ENCODE data around the gene PPA1.
"Not testable (repeated sequence)": the region's sequence is repeated elsewhere in the genome, so short reads cannot be mapped to it uniquely, and the experiment has no call there.

Gene PPA1

DNA sequence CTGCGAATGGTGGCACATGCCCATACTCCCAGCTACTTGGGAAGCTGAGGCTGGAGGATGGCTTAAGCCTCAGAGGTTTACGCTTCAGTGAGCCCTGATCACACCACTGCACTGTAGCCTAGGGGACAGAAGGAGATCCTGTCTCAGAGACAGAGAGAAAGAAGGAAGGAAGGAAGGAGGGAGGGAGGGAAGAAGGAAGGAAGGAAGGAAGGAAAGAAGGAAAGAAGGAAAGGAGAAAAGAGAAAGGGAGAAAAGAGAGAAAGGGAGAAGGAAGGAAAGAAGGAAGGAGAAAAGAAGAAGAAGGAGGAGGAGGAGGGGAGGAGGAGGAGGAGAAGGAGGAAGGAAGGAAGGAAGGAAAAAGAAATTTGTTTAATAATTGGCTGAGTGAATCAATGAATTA is 49.9 kb downstream of the PPA1 start:
- H3K27me3 ChIP-seq (ENCODE audit: insufficient read depth, low read length), result no peaks in the 10 kb centered on the region; the same call in 1 of the 2 replicates
- no peak overlapping the region for H3K27ac ChIP-seq (ENCODE audit: low read depth, low read length, poor library complexity, severe bottlenecking)
- H3F3A ChIP-seq (ENCODE audit: insufficient read depth, low read length), result no peaks in the 10 kb centered on the region
- no peaks in the 10 kb centered on the region for H3K9me3 ChIP-seq (ENCODE audit: low read length)
- no peak overlapping the region for H3K4me2 ChIP-seq (ENCODE audit: low read length)
- TF ChIP-seq, protein P1, sequence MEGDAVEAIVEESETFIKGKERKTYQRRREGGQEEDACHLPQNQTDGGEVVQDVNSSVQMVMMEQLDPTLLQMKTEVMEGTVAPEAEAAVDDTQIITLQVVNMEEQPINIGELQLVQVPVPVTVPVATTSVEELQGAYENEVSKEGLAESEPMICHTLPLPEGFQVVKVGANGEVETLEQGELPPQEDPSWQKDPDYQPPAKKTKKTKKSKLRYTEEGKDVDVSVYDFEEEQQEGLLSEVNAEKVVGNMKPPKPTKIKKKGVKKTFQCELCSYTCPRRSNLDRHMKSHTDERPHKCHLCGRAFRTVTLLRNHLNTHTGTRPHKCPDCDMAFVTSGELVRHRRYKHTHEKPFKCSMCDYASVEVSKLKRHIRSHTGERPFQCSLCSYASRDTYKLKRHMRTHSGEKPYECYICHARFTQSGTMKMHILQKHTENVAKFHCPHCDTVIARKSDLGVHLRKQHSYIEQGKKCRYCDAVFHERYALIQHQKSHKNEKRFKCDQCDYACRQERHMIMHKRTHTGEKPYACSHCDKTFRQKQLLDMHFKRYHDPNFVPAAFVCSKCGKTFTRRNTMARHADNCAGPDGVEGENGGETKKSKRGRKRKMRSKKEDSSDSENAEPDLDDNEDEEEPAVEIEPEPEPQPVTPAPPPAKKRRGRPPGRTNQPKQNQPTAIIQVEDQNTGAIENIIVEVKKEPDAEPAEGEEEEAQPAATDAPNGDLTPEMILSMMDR (IDR thresholded peaks at IDR 0.05; ENCODE audit: low read length), result no peak
- no peak for TF ChIP-seq EZH2 (IDR thresholded peaks at IDR 0.05; ENCODE audit: borderline replicate concordance, low read length)
- H3K4me3 ChIP-seq (ENCODE audit: low read depth, low read length, poor library complexity, severe bottlenecking), result no peak overlapping the region
- H4K20me1 ChIP-seq (ENCODE audit: insufficient read depth, low read length), result no peaks in the 10 kb centered on the region
- H3K79me2 ChIP-seq (ENCODE audit: insufficient read depth, low read length), result no peaks in the 10 kb centered on the region
- H3K4me1 ChIP-seq (ENCODE audit: insufficient read depth, low read length, severe bottlenecking), result no peaks in the 10 kb centered on the region
- H2AFZ ChIP-seq (ENCODE audit: low read length), result no peak overlapping the region
- H3K9me2 ChIP-seq (ENCODE audit: low read depth, low read length), result no peaks in the 10 kb centered on the region
- H3K36me3 ChIP-seq (ENCODE audit: insufficient read depth, low read length), result no peaks in the 10 kb centered on the region
- H3K9ac ChIP-seq (ENCODE audit: low read length), result no peak overlapping the region

DNA sequence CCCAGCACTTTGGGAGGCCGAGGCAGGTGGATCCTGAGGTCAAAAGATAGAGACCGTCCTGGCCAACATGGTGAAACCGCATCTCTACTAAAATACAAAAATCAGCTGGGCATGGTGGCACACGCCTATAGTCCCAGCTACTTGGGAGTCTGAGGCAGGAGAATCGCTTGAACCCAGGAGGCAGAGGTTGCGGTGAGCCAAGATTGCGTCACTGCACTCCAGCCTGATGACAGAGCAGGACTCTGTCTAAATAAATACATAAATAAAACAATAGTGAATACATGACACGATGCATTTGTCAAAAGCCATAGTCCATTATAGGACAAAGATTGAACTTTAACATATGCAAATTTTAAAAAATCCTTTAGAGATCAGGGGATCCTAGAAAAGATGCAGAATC is 54.0 kb downstream of the PPA1 start:
- not testable (repeated sequence) for H3K27ac ChIP-seq (ENCODE audit: low read depth, low read length, poor library complexity, severe bottlenecking); H2AFZ ChIP-seq (ENCODE audit: low read length); H3K4me3 ChIP-seq (ENCODE audit: low read depth, low read length, poor library complexity, severe bottlenecking); H3K4me2 ChIP-seq (ENCODE audit: low read length); H3K4me1 ChIP-seq (ENCODE audit: insufficient read depth, low read length, severe bottlenecking); H4K20me1 ChIP-seq (ENCODE audit: insufficient read depth, low read length); H3K9ac ChIP-seq (ENCODE audit: low read length); H3F3A ChIP-seq (ENCODE audit: insufficient read depth, low read length); H3K9me2 ChIP-seq (ENCODE audit: low read depth, low read length); H3K79me2 ChIP-seq (ENCODE audit: insufficient read depth, low read length); H3K27me3 ChIP-seq (ENCODE audit: insufficient read depth, low read length); H3K36me3 ChIP-seq (ENCODE audit: insufficient read depth, low read length); H3K9me3 ChIP-seq (ENCODE audit: low read length)

DNA sequence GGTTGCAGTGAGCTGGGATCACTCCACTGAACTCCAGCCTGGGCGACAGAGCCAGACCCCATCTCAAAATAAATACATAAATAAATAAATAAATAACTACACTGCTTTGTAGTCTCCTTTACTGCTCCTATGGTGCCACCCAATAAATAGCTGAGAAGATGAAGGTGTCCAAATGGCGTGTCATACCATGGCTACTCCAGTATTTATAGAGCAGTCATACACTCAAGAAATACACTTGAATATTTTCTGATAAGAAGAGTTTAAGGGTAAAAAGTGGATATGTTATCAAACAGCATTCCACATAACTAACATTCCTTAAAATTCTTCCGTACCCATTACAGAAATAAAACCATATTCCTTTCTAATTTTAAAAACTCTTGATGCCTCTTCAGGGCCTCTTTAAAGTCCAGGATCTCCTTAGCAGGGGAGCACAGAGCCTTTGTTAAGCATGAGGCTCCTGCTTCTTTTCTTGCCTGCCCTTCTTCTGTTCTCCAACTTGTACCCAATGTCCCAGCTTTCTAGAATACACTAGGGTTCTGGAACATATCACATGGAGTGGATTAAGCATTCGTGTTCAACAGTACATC is 55.0 kb downstream of the PPA1 start:
- H3K27ac ChIP-seq (ENCODE audit: low read depth, low read length, poor library complexity, severe bottlenecking), result no peak overlapping the region
- no peak overlapping the region for H2AFZ ChIP-seq (ENCODE audit: low read length)
- H3K9me2 ChIP-seq (ENCODE audit: low read depth, low read length), result no peaks in the 10 kb centered on the region
- no peak overlapping the region for H3K9ac ChIP-seq (ENCODE audit: low read length)
- H4K20me1 ChIP-seq (ENCODE audit: insufficient read depth, low read length), result no peaks in the 10 kb centered on the region
- H3K27me3 ChIP-seq (ENCODE audit: insufficient read depth, low read length), result no peaks in the 10 kb centered on the region; the same call in 1 of the 2 replicates
- no peak for TF ChIP-seq EZH2 (IDR thresholded peaks at IDR 0.05; ENCODE audit: borderline replicate concordance, low read length)
- TF ChIP-seq, protein P1 (IDR thresholded peaks at IDR 0.05; ENCODE audit: low read length), result no peak
- peaks cover 13% of the 10 kb centered on the region for H3K4me1 ChIP-seq (ENCODE audit: insufficient read depth, low read length, severe bottlenecking)
- H3K4me3 ChIP-seq (ENCODE audit: low read depth, low read length, poor library complexity, severe bottlenecking), result no peak overlapping the region
- H3F3A ChIP-seq (ENCODE audit: insufficient read depth, low read length), result no peaks in the 10 kb centered on the region
- H3K4me2 ChIP-seq (ENCODE audit: low read length), result no peak overlapping the region
- H3K36me3 ChIP-seq (ENCODE audit: insufficient read depth, low read length), result no peaks in the 10 kb centered on the region
- H3K9me3 ChIP-seq (ENCODE audit: low read length), result no peaks in the 10 kb centered on the region
- no peaks in the 10 kb centered on the region for H3K79me2 ChIP-seq (ENCODE audit: insufficient read depth, low read length)

DNA sequence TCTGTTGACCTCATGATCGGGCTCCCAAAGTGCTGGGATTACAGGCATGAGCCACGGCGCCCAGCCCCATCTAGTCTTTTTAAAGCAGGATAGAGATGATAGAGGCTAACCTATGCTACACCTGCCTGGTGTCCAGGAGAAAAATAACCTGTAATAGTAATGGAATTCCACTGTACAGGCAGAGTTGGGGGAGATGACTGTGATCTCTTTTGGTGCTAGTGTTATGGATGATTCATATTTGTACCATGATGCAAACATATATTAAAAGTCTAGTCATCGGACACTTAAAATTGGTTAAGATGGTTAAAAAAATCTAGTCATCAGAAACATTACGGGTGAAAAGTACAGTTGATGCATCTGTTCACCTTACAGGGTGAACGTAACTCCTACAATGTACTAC is 56.8 kb downstream of the PPA1 start:
- H3K4me2 ChIP-seq (ENCODE audit: low read length), result no peak overlapping the region
- H2AFZ ChIP-seq (ENCODE audit: low read length), result no peak overlapping the region
- no peaks in the 10 kb centered on the region for H3F3A ChIP-seq (ENCODE audit: insufficient read depth, low read length)
- H3K9me2 ChIP-seq (ENCODE audit: low read depth, low read length), result no peaks in the 10 kb centered on the region
- no peaks in the 10 kb centered on the region for H3K36me3 ChIP-seq (ENCODE audit: insufficient read depth, low read length)
- no peak overlapping the region for H3K4me3 ChIP-seq (ENCODE audit: low read depth, low read length, poor library complexity, severe bottlenecking)
- no peak overlapping the region for H3K9ac ChIP-seq (ENCODE audit: low read length)
- no peaks in the 10 kb centered on the region for H3K79me2 ChIP-seq (ENCODE audit: insufficient read depth, low read length)
- H4K20me1 ChIP-seq (ENCODE audit: insufficient read depth, low read length), result no peaks in the 10 kb centered on the region
- no peak for TF ChIP-seq EZH2 (IDR thresholded peaks at IDR 0.05; ENCODE audit: borderline replicate concordance, low read length)
- TF ChIP-seq, protein P1 (IDR thresholded peaks at IDR 0.05; ENCODE audit: low read length), result no peak
- no peaks in the 10 kb centered on the region for H3K9me3 ChIP-seq (ENCODE audit: low read length)
- H3K27me3 ChIP-seq (ENCODE audit: insufficient read depth, low read length), result no peaks in the 10 kb centered on the region; the same call in 1 of the 2 replicates
- no peak overlapping the region for H3K27ac ChIP-seq (ENCODE audit: low read depth, low read length, poor library complexity, severe bottlenecking)
- peaks cover 13% of the 10 kb centered on the region for H3K4me1 ChIP-seq (ENCODE audit: insufficient read depth, low read length, severe bottlenecking)

Measured in OCI-LY1 (cell line).